ENCODE measurements around the gene EGFR.

- TF ChIP-seq CTCF (IDR thresholded peaks at IDR 0.05), result no peak
- TF ChIP-seq POLR2A (IDR thresholded peaks at IDR 0.05), result no peak
These were observed 29.5 kb downstream of the EGFR start for GRCh38 chr7:55048221-55048859.
